HFF-Myc (cell line): ENCODE results near the gene CYTH3.
"Not testable (repeated sequence)": the region's sequence is repeated elsewhere in the genome, so short reads cannot be mapped to it uniquely, and the experiment has no call there.

Experiments used
- DNase-seq: peaks from one replicate; pipeline ENCODE4 v3.0.0-alpha.2; 2011; ENCODE audit warnings: low read depth; ENCODE audit errors: extremely low read depth
- H3K4me3 ChIP-seq: replicated peaks from 2 replicates; pipeline ENCODE4 v1.5.1; 2011; ENCODE audit warnings: low read depth, mild to moderate bottlenecking, control low read depth, low read length
- TF ChIP-seq, protein P1 (sequence below): IDR thresholded peaks from 2 replicates; pipeline ENCODE4 v1.5.1; 2012; ENCODE audit warnings: mild to moderate bottlenecking, low read depth, low read length, control low read depth; ENCODE audit errors: missing control alignments

The CYTH3 gene

DNA sequence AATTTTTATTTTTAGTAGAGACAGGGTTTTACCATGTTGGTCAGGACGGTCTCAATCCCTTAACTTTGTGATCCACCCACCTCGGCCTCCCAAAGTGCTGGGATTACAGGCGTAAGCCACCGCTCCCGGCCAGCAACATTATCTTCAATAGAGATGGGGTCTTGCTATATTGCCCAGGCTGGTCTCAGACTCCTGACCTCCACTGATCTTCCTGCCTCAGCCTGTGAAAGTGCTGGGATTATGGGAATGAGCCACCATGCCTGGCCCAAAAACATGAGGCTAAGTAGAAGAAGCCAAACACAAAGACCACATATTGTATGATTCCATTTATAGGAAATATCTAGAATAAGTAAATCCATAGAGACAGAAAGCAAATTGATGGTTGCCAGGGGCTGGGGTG is 19.1 kb upstream of the CYTH3 start:
- DNase-seq, result no peak
- TF ChIP-seq, protein P1, sequence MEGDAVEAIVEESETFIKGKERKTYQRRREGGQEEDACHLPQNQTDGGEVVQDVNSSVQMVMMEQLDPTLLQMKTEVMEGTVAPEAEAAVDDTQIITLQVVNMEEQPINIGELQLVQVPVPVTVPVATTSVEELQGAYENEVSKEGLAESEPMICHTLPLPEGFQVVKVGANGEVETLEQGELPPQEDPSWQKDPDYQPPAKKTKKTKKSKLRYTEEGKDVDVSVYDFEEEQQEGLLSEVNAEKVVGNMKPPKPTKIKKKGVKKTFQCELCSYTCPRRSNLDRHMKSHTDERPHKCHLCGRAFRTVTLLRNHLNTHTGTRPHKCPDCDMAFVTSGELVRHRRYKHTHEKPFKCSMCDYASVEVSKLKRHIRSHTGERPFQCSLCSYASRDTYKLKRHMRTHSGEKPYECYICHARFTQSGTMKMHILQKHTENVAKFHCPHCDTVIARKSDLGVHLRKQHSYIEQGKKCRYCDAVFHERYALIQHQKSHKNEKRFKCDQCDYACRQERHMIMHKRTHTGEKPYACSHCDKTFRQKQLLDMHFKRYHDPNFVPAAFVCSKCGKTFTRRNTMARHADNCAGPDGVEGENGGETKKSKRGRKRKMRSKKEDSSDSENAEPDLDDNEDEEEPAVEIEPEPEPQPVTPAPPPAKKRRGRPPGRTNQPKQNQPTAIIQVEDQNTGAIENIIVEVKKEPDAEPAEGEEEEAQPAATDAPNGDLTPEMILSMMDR, result no peak
- no peak overlapping the region for H3K4me3 ChIP-seq

DNA sequence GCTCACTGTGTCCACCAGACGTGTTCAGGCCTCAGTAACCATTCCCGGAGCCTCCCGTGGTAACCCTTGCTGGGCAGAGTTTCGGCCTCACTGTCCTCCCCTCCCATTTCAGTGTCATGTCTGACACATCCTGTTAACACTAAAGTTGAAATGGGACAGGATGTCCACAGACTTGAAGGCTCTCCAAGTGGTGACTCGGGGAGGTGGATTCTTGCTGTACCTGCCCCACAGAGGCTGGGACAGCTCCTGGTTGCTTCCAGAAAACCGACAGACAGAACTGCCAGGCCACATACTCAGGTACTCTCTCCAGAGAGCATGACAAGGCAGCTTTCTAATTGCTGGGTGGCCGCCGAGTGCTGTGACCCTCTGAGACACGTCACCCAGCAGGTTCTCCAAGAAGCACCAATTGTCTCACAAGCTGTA is 17.9 kb upstream of the CYTH3 start:
- no peak overlapping the region for H3K4me3 ChIP-seq
- no peak for DNase-seq
- TF ChIP-seq, protein P1, result no peak

DNA sequence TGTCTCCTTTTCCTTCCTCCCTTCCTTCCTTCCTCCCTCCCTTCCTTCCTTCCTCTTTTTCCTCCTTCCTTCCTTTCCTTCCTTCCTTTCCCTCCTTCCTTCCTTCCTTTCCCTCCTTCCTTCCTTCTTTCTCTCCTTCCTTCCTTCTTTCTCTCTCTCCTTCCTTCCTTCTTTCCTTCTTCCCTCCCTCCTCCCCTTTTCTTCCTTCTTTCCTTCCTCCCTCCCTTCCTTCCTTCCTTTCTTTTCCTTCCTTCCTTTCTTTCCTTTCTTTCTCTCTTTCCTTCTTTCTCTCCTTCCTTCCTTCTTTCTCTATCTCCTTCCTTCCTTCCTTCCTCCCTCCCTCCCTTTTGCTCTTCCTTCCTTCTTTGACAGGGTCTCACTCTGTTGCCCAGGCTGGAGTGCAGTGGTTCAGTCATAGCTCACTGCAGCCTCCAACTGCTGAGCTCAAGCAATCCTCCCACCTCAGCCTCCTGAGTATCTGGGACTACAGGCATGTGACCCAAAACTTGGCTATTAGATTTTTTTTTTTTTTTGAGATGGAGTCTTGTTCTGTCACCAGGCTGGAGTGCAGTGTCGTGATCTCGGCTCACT is 15.9 kb upstream of the CYTH3 start:
- H3K4me3 ChIP-seq, result no peak overlapping the region
- TF ChIP-seq, protein P1, result no peak
- no peak for DNase-seq

DNA sequence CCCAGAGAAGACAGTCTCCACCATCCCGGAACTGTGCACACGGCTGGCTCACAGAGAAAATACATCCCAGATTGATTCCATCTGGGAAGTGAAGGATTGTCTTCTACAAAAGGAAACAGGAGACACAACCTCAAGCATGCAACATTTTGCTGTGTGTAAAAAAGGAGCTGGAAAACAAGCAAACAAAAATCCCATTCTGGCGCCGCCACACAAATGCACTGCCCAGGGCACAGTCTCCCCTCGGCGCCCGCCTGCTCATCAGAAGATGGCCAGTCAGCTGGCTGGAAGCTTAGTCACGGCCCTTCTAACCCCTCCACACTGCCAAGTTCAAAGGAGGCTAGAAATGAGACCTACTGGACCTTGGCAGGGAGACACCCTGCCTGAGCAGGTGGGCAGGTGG is 14.1 kb upstream of the CYTH3 start:
- no peak overlapping the region for H3K4me3 ChIP-seq
- TF ChIP-seq, protein P1, result no peak
- DNase-seq, result peak; percentile 22

DNA sequence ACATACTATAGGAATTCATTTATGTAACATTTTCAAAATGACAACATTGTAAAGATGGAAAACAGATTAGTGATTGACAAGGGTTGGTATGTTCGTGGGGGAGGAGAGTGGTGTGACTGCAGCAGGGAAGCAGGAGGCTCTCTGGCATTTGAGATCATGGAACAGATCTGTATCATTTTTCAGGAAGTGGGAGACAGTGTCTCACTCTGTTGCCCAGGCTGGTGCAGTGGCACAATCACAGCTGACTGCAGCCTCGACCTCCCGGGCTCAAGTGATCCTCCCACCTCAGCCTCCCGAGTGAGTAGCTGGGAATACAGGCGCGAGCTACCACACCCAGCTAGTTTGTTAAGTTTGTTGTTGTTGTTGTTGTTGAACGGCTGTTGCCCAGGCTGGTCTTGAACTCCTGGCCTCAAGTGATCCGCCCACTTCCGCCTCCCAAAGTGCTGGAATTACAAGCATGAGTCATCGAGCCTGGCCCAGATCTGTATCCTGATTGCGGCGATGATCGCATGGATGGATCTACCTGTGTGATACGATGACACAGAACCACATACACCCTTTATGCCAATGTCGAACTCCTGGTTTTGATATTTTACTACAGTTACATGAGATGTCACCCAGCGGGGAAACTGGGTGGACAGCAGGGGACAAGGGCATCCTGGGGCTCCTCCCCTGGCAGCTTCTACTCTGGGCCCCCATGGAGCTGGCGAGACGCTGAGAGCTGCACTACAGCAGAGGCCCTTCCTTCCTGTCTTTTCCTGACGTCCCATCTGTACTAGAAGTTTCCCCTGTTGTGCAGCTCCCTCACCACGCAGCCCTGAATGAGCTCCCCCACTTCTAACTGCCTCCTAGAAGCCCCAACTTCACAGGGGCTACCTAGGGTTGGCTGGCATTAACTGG is 12.3 kb upstream of the CYTH3 start:
- H3K4me3 ChIP-seq, result no peak overlapping the region
- TF ChIP-seq, protein P1, result no peak
- no peak for DNase-seq

DNA sequence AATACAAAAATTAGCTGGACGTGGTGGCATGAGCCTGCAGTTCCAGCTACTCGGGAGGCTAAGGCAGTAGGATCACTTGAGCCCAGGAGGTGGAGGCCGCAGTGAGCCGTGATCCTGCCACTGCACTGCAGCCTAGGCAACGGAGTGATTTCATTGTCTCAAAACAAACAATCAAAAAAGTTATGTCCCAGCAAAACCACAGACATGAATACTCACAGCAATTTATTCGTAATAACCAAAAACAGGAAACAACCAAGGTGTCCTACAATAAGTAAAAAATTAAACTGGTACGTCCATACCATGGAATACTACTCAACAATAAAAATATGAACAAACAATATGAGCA is 11.6 kb upstream of the CYTH3 start:
- TF ChIP-seq, protein P1, result no peak
- DNase-seq, result peak; percentile 22
- H3K4me3 ChIP-seq, result no peak overlapping the region

DNA sequence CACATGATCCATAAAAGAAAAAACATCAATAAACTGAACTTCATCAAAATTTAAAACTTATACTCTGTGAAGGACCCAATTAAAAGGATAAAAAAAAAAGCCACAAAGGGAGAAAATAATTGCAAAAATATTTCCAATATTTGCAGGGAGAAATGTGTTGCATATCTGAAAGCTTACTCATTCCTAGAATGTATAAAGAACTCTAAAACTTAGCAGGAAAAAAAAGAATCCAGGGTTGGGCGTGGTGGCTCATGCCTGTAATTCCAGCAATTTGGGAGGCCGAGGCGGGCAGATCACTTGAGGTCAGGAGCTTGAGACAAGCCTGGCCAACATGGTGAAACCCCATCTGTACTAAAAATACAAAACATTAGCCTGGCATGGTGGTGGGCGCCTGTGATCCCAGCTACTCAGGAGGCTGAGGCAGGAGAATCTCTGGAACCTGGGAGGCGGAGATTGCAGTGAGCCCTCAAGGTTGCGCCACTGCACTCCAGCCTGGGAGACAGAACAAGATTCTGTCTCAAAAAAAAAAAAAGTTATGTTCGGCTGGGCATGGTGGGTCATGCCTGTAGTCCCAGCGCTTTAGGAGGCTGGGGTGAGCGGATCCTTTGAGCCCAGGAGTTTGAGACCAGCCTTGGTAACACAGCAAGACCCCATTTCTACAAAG is 11.1 kb upstream of the CYTH3 start:
- H3K4me3 ChIP-seq, result not testable (repeated sequence)
- DNase-seq, result peak; percentile 65
